HG03342 (cell line): ENCODE measurements around the gene MANEAL.

ENCODE experiments used
- ATAC-seq: cut with Tn5 transposase; IDR thresholded peaks from one replicate; pipeline ENCODE4 v1.9.1; 2021; ENCODE audit warnings: mild to moderate bottlenecking, moderate library complexity; ENCODE audit not compliant: unreplicated experiment

MANEAL gene

GRCh38 chr1:37782491-37782890 is 11.2 kb upstream of the MANEAL start:
- no peak for ATAC-seq

GRCh38 chr1:37792943-37793686 is 532 bp upstream of the MANEAL start:
- no peak for ATAC-seq

GRCh38 chr1:37794372-37795339 is 1.0 kb downstream of the MANEAL start:
- peak; percentile 26 for ATAC-seq

GRCh38 chr1:37795340-37796125 is 1.9 kb downstream of the MANEAL start:
- no peak for ATAC-seq

- ATAC-seq, result no peak
These were observed 4.2 kb downstream of the MANEAL start for GRCh38 chr1:37797750-37798345.

GRCh38 chr1:37802439-37802838 is 8.8 kb downstream of the MANEAL start:
- no peak for ATAC-seq

- no peak for ATAC-seq
These were observed 13.5 kb downstream of the MANEAL start for GRCh38 chr1:37807220-37807554.

- peak; percentile 86 for ATAC-seq
These were observed 14.1 kb downstream of the MANEAL start, which contains the start of the genes C1orf122 and YRDC for GRCh38 chr1:37807555-37808368. Gene C1orf122 (plus strand): TSS chr1:37807790. CDS start chr1:37808405, 615 bp downstream. Gene YRDC (minus strand): TSS chr1:37808208. CDS start chr1:37808180, 28 bp downstream.

- ATAC-seq, result peak; percentile 17
These were observed 15.0 kb downstream of the MANEAL start for GRCh38 chr1:37808369-37809319.

GRCh38 chr1:37809942-37810341 is 16.3 kb downstream of the MANEAL start:
- no peak for ATAC-seq

GRCh38 chr1:37811027-37811655 is 17.5 kb downstream of the MANEAL start:
- no peak for ATAC-seq

- no peak for ATAC-seq
These were observed 20.0 kb downstream of the MANEAL start for GRCh38 chr1:37813529-37814145.

GRCh38 chr1:37814252-37814651 is 20.6 kb downstream of the MANEAL start:
- ATAC-seq, result no peak

GRCh38 chr1:37817481-37817880 is 23.8 kb downstream of the MANEAL start:
- no peak for ATAC-seq

- ATAC-seq, result no peak
These were observed 27.8 kb downstream of the MANEAL start for GRCh38 chr1:37821481-37821880.

GRCh38 chr1:37822906-37823815 is 29.5 kb downstream of the MANEAL start:
- no peak for ATAC-seq

- ATAC-seq, result no peak
These were observed 30.4 kb downstream of the MANEAL start for GRCh38 chr1:37824001-37824400.
